Peyer's patch (tissue), 4 donors: ENCODE measurements around the gene GPANK1.

Experiments
- CTCF ChIP-seq, 6 experiments: fragments of 450-650 bp in 4 of 6; fragments of 200-600 bp in 2 of 6; sonication (generic) in 1 of 6; IDR thresholded peaks; one replicate each; pipeline ENCODE4 v1.5.1; 2017 to 2019; ENCODE audit warnings: antibody characterized with exemption in 6 of 6, mild to moderate bottlenecking in 3 of 6, moderate library complexity in 1 of 6
- POLR2A ChIP-seq, 2 donors: fragments of 450-650 bp; IDR thresholded peaks; one replicate each; pipeline ENCODE4 v1.5.1; 2017; ENCODE audit warnings: antibody characterized with exemption in 2 of 2, mild to moderate bottlenecking in 2 of 2, moderate library complexity in 2 of 2

- TF ChIP-seq CTCF (IDR thresholded peaks at IDR 0.05) (no peak), POLR2A (IDR thresholded peaks at IDR 0.05) (no peak)
These were observed 27.9 kb downstream of the GPANK1 start for GRCh38 chr6:31636698-31637596.
